Measurements from ENCODE around the gene L1CAM.

DNA sequence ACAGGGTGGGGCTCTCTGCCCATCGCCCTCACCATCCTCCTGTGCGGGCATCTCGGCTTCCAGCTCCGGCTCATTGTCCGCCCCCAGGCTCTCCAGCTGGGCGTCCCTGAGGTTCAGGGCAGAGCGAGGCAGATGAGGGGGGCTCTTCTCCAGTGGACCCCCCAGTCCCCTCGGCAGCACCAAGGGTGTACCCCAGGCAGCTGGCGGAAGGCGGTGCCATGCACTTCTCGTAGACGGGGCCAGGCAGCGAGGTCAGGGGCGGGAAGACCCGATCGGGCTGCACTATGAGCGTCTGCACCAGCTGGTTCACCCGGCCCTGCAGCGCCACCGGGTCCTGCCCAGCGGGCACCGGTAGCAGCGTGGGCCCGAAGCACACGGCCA is 24.0 kb upstream of the L1CAM start:
- no peak for TF ChIP-seq POLR2A (IDR thresholded peaks at IDR 0.05)
- TF ChIP-seq, protein P1, sequence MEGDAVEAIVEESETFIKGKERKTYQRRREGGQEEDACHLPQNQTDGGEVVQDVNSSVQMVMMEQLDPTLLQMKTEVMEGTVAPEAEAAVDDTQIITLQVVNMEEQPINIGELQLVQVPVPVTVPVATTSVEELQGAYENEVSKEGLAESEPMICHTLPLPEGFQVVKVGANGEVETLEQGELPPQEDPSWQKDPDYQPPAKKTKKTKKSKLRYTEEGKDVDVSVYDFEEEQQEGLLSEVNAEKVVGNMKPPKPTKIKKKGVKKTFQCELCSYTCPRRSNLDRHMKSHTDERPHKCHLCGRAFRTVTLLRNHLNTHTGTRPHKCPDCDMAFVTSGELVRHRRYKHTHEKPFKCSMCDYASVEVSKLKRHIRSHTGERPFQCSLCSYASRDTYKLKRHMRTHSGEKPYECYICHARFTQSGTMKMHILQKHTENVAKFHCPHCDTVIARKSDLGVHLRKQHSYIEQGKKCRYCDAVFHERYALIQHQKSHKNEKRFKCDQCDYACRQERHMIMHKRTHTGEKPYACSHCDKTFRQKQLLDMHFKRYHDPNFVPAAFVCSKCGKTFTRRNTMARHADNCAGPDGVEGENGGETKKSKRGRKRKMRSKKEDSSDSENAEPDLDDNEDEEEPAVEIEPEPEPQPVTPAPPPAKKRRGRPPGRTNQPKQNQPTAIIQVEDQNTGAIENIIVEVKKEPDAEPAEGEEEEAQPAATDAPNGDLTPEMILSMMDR (IDR thresholded peaks at IDR 0.05) = no peak
